ENCODE data around the gene ERRFI1. TPM values are rescaled to one million over a fixed set of nuclear protein-coding genes. Genes with fewer than 3 reads are reported as not detected.
"Not testable (repeated sequence)": the region's sequence is repeated elsewhere in the genome, so short reads cannot be mapped to it uniquely, and the experiment has no call there.

Gene ERRFI1
- total RNA-seq, 1 donor = 106 TPM

DNA sequence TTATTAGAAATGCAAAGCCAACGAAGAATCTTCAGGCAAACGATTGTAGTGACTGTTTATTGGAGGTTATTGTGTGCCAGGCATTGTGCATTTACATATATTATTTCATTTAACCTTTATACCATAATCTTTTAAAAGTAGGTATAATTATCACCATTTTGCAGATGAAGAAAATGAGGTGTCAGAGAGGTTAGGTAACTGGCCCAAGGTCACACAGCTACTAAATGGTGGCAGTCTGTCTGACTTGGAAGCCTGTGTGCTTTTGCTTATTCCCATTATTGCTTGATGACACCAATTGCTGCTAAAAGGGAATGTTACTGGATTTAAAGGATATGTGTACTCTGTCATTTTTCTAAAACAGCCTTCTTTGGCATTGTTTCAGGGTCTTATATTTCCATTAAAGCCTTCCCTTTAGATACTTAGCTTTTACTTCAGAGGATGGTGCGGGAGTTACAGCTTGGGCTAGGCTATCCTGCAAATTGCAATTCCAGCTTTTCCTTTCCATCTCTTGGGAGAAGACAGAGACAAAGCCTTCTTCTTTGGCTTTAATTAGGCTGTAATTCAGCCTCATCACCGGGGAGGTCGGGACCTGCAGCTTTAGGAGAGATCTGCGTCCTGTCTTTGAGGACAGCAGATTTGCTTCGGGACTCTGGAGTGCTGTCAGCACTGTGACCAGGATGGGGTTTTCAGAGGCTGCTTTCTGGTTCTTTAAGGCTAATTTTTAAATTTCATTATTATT, 37.4 kb upstream of the ERRFI1 start:
- DNase-seq (ENCODE audit: low read depth) = no peak
- TF ChIP-seq CTCF (IDR thresholded peaks at IDR 0.05; ENCODE audit: insufficient read depth, low read length) = no peak
- H3K4me3 ChIP-seq (ENCODE audit: low read depth, low read length) = no peak overlapping the region

GRCh38 chr1:8062861-8063260, 36.8 kb upstream of the ERRFI1 start:
- no peak overlapping the region for H3K4me3 ChIP-seq (ENCODE audit: low read depth, low read length)
- DNase-seq (ENCODE audit: low read depth) = no peak
- TF ChIP-seq CTCF (IDR thresholded peaks at IDR 0.05; ENCODE audit: insufficient read depth, low read length) = no peak

- peak; percentile 34 for TF ChIP-seq CTCF (IDR thresholded peaks at IDR 0.05; ENCODE audit: insufficient read depth, low read length)
- H3K4me3 ChIP-seq (ENCODE audit: low read depth, low read length) = peak overlapping the region; percentile 37
- peak; percentile 70 for DNase-seq (ENCODE audit: low read depth)
Measured at GRCh38 chr1:8061673-8062386, 35.7 kb upstream of the ERRFI1 start.

GRCh38 chr1:8061210-8061609, 35.1 kb upstream of the ERRFI1 start:
- no peak overlapping the region for H3K4me3 ChIP-seq (ENCODE audit: low read depth, low read length)
- no peak for TF ChIP-seq CTCF (IDR thresholded peaks at IDR 0.05; ENCODE audit: insufficient read depth, low read length)
- DNase-seq (ENCODE audit: low read depth) = peak; percentile 96

- peak; percentile 86 for DNase-seq (ENCODE audit: low read depth)
- H3K4me3 ChIP-seq (ENCODE audit: low read depth, low read length) = no peak overlapping the region
- TF ChIP-seq CTCF (IDR thresholded peaks at IDR 0.05; ENCODE audit: insufficient read depth, low read length) = no peak
Measured at GRCh38 chr1:8059161-8059622, 33.1 kb upstream of the ERRFI1 start.

DNA sequence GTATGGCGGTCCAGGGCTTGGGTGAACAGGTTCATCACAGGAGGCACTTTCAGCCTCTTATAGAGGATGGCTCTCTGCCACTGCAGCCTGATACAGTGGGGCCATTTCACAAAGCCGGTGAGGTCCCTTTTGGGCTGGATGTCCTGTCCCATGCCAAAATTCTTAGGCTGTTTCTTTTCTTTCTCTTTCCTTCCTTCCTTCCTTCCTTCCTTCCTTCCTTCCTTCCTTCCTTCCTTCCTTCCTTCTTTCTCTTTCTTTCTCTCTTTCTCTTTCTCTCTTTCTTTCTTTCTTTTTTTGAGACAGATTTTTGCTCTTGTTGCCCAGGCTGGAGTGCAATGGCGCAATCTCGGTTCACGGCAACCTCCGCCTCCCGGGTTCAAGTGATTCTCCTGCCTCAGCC, 31.7 kb upstream of the ERRFI1 start:
- not testable (repeated sequence) for H3K4me3 ChIP-seq (ENCODE audit: low read depth, low read length); DNase-seq (ENCODE audit: low read depth)

GRCh38 chr1:8055973-8056372, 29.9 kb upstream of the ERRFI1 start:
- DNase-seq (ENCODE audit: low read depth) = peak; percentile 85
- no peak for TF ChIP-seq CTCF (IDR thresholded peaks at IDR 0.05; ENCODE audit: insufficient read depth, low read length)
- H3K4me3 ChIP-seq (ENCODE audit: low read depth, low read length) = no peak overlapping the region
